CMK (cell line): Measurements from ENCODE around the gene BIK.
"Not testable (repeated sequence)": the region's sequence is repeated elsewhere in the genome, so short reads cannot be mapped to it uniquely, and the experiment has no call there.

Experiments used
- DNase-seq: peaks from one replicate; pipeline ENCODE4 v3.0.0-alpha.2; 2010; ENCODE audit warnings: low read depth

BIK gene

DNA sequence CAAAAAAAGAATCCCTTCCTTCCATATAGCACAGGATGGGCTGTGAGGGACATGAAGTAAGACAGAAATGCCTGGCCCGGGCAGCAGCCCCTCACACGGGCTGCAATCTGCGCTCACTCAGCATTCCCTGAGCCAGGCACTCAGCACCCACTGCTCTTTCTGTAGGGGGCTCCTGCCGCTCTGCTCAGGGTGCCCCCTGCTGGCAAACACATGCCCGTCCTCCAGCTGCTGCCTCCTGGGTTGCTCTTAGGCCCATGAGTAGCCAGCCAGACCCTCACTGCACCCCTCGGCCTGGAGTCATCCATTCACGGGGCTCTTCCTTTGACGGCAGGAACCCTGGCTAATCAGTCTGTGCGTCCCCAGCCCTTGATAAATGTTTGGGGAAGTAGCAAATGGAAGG, 25.7 kb downstream of the BIK start:
- no peak for DNase-seq

- no peak for DNase-seq
These were observed 26.3 kb downstream of the BIK start for GRCh38 chr22:43136801-43137200.

- peak; percentile 60 for DNase-seq
These were observed 32.5 kb downstream of the BIK start, which contains the start of gene MCAT for GRCh38 chr22:43142880-43143562. Gene MCAT (minus strand): TSS chr22:43143398. CDS start chr22:43143348, 50 bp downstream.

DNA sequence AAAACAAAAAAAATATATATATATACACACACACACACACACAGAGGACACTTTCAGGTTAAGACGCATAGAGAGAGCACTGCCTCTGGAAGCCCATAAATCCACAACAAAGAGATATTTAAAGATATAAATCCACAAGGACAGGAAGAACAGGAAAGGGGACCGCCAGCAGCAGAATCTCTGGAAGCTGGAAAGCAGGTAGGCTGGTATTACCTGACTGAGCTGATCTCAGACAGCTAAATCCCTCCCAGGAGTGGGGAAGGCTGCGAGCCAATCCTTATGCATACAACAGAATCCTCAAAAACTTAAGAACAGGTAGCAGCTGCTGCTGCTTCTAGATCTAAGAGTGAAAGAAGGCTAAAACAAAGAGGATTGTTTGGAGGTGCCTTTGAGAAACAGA, 34.4 kb downstream of the BIK start:
- no peak for DNase-seq

DNA sequence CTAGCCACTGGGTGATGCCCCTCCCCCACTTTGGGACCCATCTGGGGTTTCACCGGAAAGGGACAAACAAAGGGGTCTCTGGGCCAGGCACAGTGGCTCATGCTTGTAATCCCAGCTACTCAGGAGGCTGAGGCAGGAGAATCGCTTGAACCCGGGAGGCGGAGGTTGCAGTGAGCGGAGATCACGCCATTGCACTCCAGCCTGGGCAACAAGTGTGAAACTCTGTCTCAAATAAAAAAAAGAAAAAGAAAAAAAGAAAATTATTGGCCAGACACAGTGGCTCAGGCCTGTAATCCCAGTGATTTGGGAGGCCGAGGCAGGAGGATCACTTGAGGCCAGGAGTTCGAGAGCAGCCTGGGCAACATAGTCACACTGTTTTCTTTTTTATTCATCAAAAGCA, 34.8 kb downstream of the BIK start:
- DNase-seq, result not testable (repeated sequence)

DNA sequence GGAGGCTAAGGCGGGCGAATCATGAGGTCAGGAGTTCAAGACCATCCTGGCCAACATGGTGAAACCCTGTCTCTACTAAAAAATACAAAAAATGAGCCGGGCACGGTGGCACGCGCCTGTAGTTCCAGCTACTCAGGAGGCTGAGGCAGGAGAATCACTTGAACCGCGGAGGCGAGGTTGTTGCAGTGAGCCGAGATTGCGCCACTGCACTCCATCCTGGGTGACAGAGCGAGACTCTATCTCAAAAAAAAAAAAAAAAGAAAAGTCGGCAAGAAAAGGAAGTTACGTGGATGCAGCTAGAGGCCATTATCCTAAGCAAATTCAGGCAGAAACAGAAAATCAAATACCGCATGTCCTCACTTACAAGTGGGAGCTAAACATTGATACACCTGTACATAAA, 35.8 kb downstream of the BIK start:
- DNase-seq, result not testable (repeated sequence)

GRCh38 chr22:43147821-43148220, 37.3 kb downstream of the BIK start:
- DNase-seq, result no peak

- DNase-seq, result no peak
These were observed 38.0 kb downstream of the BIK start for GRCh38 chr22:43148581-43148980.

DNA sequence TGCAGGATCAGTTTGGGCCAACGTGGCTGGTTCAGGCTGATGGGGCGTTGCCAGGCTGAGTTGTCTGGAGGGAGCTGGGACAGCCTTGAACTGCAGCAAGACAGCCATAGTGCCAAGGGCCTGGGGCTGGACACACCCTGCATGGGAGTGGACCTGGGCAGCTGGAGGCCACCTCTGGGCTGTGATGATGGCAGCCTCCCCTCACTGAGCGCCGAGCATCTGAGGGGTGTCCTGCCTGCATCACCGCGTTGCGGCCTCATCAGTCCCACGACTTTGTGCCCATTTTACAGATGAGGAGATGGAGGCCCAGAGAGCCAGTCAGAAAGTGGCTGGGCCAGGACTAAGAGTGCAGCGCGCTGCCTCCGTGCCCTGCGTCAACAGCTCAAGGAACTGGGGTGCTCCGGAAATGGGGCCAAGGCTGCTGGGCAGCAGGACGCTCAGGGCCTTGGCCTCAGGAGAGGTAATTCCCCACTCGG, 40.2 kb downstream of the BIK start:
- no peak for DNase-seq

GRCh38 chr22:43151251-43152002, 40.9 kb downstream of the BIK start, which contains the start of gene TSPO:
Gene TSPO (plus strand): TSS chr22:43151559. CDS start chr22:43159239, 7,680 bp downstream.
- DNase-seq, result peak; percentile 45

- DNase-seq, result no peak
These were observed 41.4 kb downstream of the BIK start for GRCh38 chr22:43152003-43152356.

DNA sequence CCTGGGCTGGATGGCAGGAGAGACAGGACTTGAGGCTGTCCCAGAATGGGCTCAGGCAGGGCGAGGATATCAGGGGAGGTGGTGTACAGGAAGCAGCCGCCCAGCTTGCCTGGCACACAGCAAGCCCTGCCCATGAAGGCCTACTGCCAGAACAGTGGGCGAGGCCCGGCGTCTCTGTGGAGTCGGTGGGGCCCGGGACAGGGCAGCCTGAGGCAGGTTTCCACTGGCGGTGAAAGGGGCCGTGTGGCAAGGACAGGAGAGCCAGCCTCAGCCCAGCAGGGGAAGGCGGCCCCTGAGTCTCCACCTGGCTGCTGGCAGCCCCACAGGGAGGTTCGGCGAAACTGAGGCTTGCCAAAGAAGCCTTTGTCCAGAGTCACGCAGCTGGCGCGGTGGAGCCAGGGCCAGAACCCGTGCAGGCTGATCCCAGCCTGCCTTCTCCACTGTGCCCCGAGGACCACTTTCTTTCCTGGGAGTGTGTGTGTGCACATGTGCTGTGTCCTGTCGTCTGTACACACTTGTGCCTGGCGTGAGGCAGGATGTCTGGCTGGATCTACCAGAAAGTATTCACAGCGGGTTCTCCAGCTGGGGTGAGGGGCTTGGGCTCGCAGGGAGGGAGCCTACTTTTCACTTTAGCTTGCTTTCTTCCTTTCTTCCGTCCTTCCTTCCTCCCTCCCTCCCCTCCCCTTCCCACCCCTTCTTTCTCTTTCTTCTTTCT, 42.0 kb downstream of the BIK start:
- DNase-seq, result no peak

DNA sequence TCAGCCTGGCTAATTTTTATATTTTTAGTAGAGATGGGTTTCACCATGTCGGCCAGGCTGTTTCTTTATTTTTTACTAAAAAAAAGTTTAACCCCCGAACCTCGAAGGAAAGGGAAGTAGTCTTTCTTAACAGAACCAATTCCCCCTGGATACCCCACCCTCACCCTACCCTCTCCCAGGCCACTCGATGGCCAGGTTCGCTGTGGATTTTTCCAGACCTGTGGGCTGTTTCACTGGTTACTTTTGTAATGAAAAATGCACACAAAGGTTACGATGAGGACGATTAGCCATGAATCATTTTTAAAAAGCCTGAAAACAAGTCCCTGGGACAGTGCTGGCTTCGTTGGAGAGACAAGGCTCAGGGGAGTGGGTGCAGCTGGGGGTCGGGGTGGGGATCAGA, 43.3 kb downstream of the BIK start:
- no peak for DNase-seq

- no peak for DNase-seq
These were observed 44.5 kb downstream of the BIK start for GRCh38 chr22:43154887-43155536.

DNA sequence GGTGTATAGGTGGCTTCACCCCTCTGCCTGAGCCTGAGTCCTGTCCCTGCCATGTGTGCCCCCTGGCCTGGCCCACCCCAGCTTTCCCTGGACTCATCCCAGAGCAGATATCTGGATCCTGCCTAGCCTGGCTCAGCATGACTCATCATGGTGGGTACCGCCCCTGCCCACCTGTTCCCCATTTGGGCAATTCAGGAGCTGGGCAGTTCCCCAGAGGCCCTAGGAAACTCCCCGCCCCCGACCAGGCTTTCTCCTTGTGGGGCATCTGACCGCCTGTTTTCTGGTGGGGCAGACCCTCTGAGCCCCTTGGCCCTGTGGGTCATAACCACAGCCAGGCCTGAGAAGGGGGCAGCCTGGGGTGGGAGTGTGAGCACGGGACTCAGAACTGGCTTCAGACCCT, 45.2 kb downstream of the BIK start:
- DNase-seq, result no peak

GRCh38 chr22:43156413-43156812, 45.9 kb downstream of the BIK start:
- DNase-seq, result no peak

- DNase-seq, result no peak
These were observed 47.5 kb downstream of the BIK start for GRCh38 chr22:43157874-43158546.

DNA sequence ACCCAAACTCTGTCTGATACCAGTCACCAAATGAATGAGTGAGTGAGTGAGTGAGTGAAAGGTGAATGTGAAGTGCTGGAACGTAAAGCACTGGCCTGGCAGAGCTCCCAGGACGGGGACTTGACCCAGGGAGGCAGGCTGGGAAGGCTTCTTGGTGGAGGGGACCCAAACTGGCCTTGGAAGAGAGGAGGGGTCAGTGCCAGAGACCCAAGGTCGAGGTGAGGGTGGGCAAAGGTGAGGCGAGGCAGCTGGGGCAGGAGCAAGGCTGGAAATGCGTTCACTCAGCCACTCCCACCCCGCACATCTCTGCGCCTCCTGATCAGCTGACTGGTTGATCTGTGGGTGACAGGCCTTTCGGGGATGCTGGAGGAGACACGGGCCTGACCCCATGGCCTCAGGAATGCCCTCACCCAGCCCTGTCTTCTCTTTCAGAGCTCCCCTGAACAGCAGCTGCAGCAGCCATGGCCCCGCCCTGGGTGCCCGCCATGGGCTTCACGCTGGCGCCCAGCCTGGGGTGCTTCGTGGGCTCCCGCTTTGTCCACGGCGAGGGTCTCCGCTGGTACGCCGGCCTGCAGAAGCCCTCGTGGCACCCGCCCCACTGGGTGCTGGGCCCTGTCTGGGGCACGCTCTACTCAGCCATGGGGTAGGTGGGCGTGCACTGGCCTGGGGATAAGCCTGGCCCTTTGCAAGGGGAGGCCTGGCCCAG, 48.4 kb downstream of the BIK start:
- DNase-seq, result no peak

GRCh38 chr22:43159484-43160178, 49.1 kb downstream of the BIK start:
- no peak for DNase-seq

DNA sequence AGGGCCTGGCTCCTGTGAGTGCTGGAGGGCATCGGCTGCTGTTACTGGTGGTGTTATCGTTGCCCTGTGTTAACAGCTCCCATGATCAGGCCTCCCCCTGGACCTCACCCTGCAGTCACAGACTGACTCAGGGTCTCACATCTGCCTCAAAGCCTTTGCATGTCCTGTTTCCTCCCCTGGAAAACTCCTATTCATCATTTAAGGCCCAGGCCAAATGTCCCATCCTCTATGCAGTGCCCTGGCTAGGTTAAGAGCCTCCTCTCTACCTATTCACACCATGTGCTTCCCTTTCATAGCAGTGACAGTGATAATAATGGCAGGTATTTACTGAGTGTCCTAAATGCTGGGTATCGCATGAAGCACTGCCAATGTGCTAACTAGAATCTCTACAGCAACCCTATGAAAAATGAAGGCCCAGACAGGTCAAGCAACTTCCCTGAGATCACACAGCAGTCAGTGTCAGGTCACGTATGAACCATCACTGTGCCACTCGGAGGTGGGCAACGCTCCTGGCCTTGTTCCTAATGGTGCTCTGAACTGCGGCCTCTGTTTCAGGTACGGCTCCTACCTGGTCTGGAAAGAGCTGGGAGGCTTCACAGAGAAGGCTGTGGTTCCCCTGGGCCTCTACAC, 50.1 kb downstream of the BIK start:
- DNase-seq, result no peak
